ENCODE results near the gene PHF14.

PHF14 gene

DNA sequence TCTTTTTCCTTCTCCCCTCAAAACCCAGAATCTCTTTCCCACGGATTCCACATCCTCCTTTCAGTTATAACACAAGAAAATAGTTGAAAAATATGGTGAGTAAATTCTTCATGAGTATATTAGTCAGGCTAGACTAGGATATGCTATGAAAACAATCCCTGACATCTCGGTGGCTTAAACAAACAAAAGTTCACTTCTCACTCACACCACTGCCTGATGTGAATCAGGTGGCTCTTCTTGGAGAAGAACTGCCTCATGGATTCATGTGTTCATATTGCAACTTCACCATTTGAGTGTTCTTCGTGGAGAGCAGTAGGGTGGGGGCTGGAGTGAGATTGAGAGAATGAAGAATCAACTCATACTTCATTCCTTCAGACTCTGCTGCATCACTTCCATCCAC lies 204.1 kb downstream of the PHF14 start:
- Histone ChIP-seq H3K4me1 (no peaks in the 10 kb centered on the region), H3K27me3 (ENCODE audit: low read depth) (no peaks in the 10 kb centered on the region), H3K4me3 (no peak overlapping the region), H3K9me3 (no peaks in the 10 kb centered on the region), H3K36me3 (replicated peaks) (no peaks in the 10 kb centered on the region)
- in situ Hi-C loops (cut with MboI; ENCODE audit: low sequenced_read_pairs), result no loop called here
- DNase-seq (ENCODE audit: low spot score in 2 of 2), result no peak

DNA sequence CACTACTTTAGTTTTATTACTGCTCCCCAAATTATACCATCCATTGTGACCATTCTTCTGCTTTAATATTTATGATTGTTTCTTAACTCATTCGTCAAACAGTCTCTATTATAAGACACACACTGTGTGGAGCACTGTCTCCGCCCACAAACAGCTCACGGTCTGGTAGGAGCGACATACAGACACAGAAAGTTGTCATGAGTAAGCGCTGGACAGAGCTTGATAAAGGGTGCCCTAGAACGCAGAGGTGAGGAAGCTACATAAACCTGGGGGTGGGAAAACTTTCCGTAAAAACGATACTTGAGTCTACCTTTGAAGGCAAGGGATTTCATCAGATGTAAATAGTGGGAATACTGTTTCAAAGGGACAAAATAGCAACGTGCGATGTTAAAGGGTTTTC lies 207.9 kb downstream of the PHF14 start:
- no peak for DNase-seq (ENCODE audit: low spot score in 2 of 2)
- Histone ChIP-seq H3K9me3 (0 out of 2 replicates have a peak, but pooled peaks cover 2% of the 10 kb centered on the region), H3K4me1 (no peaks in the 10 kb centered on the region; the same call in 1 of the 2 replicates), H3K4me3 (no peak overlapping the region), H3K27me3 (ENCODE audit: low read depth) (no peaks in the 10 kb centered on the region), H3K36me3 (replicated peaks) (no peaks in the 10 kb centered on the region)
- in situ Hi-C loops (cut with MboI; ENCODE audit: low sequenced_read_pairs), result no loop called here

GRCh38 chr7:11182736-11183135 lies 209.1 kb downstream of the PHF14 start:
- H3K9me3 ChIP-seq, result 0 out of 2 replicates have a peak, but pooled peaks cover 2% of the 10 kb centered on the region
- H3K4me1 ChIP-seq, result no peaks in the 10 kb centered on the region; the same call in 1 of the 2 replicates
- H3K36me3 ChIP-seq (replicated peaks), result no peaks in the 10 kb centered on the region
- in situ Hi-C loops (cut with MboI; ENCODE audit: low sequenced_read_pairs), result no loop called here
- H3K27me3 ChIP-seq (ENCODE audit: low read depth), result no peaks in the 10 kb centered on the region
- no peak for DNase-seq (ENCODE audit: low spot score in 2 of 2)
- H3K4me3 ChIP-seq, result no peak overlapping the region

GRCh38 chr7:11185179-11185815 lies 211.6 kb downstream of the PHF14 start:
- Histone ChIP-seq H3K4me1 (no peaks in the 10 kb centered on the region; the same call in 1 of the 2 replicates), H3K9me3 (0 out of 2 replicates have a peak, but pooled peaks cover 2% of the 10 kb centered on the region), H3K36me3 (replicated peaks) (no peaks in the 10 kb centered on the region), H3K27me3 (ENCODE audit: low read depth) (no peaks in the 10 kb centered on the region), H3K4me3 (no peak overlapping the region)
- in situ Hi-C loops (cut with MboI; ENCODE audit: low sequenced_read_pairs), result no loop called here
- DNase-seq (ENCODE audit: low spot score in 2 of 2), result peak in 1 of 2 experiments; percentile 20

GRCh38 chr7:11188529-11189310 lies 215.0 kb downstream of the PHF14 start:
- Histone ChIP-seq H3K36me3 (replicated peaks) (no peaks in the 10 kb centered on the region), H3K27me3 (ENCODE audit: low read depth) (no peaks in the 10 kb centered on the region), H3K9me3 (0 out of 2 replicates have a peak, but pooled peaks cover 2% of the 10 kb centered on the region), H3K4me3 (no peak overlapping the region), H3K4me1 (peaks cover 13% of the 10 kb centered on the region)
- DNase-seq (ENCODE audit: low spot score in 2 of 2), result no peak
- in situ Hi-C loops (cut with MboI; ENCODE audit: low sequenced_read_pairs), result no loop called here

DNA sequence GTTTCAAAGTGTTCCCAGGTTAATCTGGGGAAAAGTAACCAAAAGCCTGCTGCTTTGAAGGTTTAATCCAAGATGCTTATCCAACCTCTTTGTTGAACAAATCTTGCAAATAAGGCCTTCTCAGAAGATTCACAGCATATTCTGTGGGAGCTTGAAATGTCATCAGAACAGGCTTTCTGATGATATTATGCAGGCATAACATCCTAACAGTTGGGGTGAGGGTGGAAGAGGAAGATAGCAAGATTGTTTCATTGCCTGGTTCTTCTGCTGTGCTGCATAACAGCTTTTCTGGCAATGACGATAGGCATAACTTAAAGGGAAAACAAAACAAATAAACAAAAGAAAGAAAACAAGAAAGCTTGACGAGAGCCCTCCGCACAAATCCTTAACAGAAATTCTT lies 217.4 kb downstream of the PHF14 start:
- Histone ChIP-seq H3K27me3 (ENCODE audit: low read depth) (no peaks in the 10 kb centered on the region), H3K36me3 (replicated peaks) (no peaks in the 10 kb centered on the region), H3K9me3 (no peaks in the 10 kb centered on the region), H3K4me3 (no peak overlapping the region), H3K4me1 (peaks cover 29% of the 10 kb centered on the region)
- DNase-seq (ENCODE audit: low spot score in 2 of 2), result no peak
- in situ Hi-C loops (cut with MboI; ENCODE audit: low sequenced_read_pairs), result no loop called here

DNA sequence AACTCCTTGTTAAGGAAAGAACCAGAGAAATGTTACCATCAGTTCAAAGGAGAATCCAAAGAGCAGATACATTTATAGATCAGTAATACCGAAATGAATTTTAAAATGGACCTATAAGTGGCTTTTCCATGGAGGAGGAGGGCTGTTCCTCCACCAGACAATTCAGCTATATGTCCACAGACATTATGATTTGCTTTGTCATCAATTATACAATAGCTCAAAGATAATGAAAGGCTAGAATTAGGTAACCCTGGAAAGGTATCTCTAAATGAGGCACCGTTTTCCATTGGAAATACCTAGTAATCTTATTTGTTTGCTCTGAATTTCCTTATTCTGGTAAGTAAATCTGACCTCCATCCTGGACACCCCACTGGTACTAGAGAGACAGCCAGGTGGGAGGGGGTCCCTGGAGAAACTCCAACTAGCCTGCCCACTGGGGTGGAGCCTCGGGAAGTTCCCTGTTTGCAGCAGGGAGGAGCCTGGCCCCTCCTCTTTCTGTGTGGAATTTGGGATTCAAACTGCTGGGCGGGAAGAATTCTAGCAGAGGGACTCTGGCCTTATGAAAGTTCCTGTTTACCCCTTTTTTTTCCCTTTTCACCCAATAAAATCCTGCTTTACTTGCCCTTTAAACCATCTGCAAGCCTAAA lies 218.0 kb downstream of the PHF14 start:
- Histone ChIP-seq H3K36me3 (replicated peaks) (no peaks in the 10 kb centered on the region), H3K9me3 (no peaks in the 10 kb centered on the region), H3K4me1 (peaks cover 29% of the 10 kb centered on the region), H3K27me3 (ENCODE audit: low read depth) (no peaks in the 10 kb centered on the region), H3K4me3 (no peak overlapping the region)
- in situ Hi-C loops (cut with MboI; ENCODE audit: low sequenced_read_pairs), result no loop called here
- peak in 1 of 2 experiments; percentile 39 for DNase-seq (ENCODE audit: low spot score in 2 of 2)

GRCh38 chr7:11192506-11192905 lies 218.8 kb downstream of the PHF14 start:
- no peak for DNase-seq (ENCODE audit: low spot score in 2 of 2)
- H3K36me3 ChIP-seq (replicated peaks), result no peaks in the 10 kb centered on the region
- no peaks in the 10 kb centered on the region for H3K27me3 ChIP-seq (ENCODE audit: low read depth)
- H3K4me3 ChIP-seq, result no peak overlapping the region
- in situ Hi-C loops (cut with MboI; ENCODE audit: low sequenced_read_pairs), result no loop called here
- H3K4me1 ChIP-seq, result peaks cover 29% of the 10 kb centered on the region
- no peaks in the 10 kb centered on the region for H3K9me3 ChIP-seq

DNA sequence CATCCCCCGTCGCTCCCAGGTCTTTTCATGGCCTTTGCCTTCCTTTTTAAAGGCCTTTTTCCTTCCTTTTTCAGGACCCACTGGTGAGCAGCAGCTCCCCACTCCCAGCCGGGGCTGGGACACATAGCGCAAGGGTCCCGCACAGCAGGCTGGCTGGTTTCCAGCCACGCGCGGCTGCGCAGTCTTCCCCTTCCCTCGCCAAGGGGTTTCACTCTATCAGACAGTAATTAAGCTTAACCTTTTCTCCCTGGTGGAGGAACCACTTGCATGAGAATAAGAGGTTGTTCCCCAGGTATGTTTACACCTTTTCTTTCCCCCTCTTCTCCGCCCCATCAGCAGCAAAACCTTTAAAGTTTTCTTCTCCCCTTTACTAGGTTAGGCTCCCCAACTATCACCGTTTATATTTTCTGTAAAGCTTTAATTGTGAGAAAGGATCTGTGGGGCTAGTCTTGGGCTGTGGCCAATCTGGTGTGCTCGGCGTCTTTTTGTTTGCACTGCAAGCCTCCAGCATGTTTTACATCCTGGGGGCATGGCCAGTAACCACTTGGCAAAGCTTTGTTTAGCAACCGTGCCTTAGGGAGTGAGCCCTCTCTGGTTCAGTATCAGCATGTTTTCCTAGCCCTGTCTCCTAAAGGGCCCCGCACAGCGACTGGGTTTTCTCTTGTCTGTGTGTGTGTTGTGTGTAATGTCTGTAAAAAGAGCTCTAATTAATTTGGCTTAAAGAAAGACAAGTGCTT lies 219.6 kb downstream of the PHF14 start:
- Histone ChIP-seq H3K36me3 (replicated peaks) (no peaks in the 10 kb centered on the region), H3K9me3 (no peaks in the 10 kb centered on the region), H3K4me3 (no peak overlapping the region), H3K4me1 (peaks cover 29% of the 10 kb centered on the region), H3K27me3 (ENCODE audit: low read depth) (no peaks in the 10 kb centered on the region)
- in situ Hi-C loops (cut with MboI; ENCODE audit: low sequenced_read_pairs), result no loop called here
- DNase-seq (ENCODE audit: low spot score in 2 of 2), result peak in 1 of 2 experiments; percentile 55

- Histone ChIP-seq H3K27me3 (ENCODE audit: low read depth) (no peaks in the 10 kb centered on the region), H3K4me3 (no peak overlapping the region), H3K36me3 (replicated peaks) (no peaks in the 10 kb centered on the region), H3K4me1 (peaks cover 30% of the 10 kb centered on the region), H3K9me3 (no peaks in the 10 kb centered on the region)
- in situ Hi-C loops (cut with MboI; ENCODE audit: low sequenced_read_pairs), result no loop called here
- no peak for DNase-seq (ENCODE audit: low spot score in 2 of 2)
These were observed 220.2 kb downstream of the PHF14 start for GRCh38 chr7:11193888-11194287.

DNA sequence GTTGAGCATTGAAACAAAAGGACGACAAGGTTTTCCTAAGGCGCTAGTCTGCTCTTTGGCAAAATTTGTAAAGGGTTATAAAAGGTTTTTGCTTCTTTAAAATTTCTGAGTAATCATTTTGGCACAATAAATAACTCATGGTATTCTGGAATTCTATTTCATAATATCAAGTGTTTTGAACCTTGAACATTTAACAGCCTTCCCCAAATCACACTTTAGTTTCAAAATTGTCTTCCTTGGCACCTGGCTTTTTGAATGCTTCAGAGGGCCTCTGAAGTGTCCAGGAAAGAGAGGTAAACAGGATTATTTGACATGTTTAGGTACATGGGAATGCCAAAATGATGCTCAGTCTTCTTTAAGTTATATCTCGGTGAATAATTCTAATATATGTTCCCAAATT lies 220.8 kb downstream of the PHF14 start:
- Histone ChIP-seq H3K27me3 (ENCODE audit: low read depth) (no peaks in the 10 kb centered on the region), H3K36me3 (replicated peaks) (no peaks in the 10 kb centered on the region), H3K4me3 (no peak overlapping the region), H3K9me3 (no peaks in the 10 kb centered on the region), H3K4me1 (peaks cover 36% of the 10 kb centered on the region)
- DNase-seq (ENCODE audit: low spot score in 2 of 2), result no peak
- in situ Hi-C loops (cut with MboI; ENCODE audit: low sequenced_read_pairs), result no loop called here

- Histone ChIP-seq H3K36me3 (replicated peaks) (no peaks in the 10 kb centered on the region), H3K4me3 (no peak overlapping the region), H3K9me3 (no peaks in the 10 kb centered on the region), H3K27me3 (ENCODE audit: low read depth) (no peaks in the 10 kb centered on the region), H3K4me1 (peaks cover 37% of the 10 kb centered on the region)
- in situ Hi-C loops (cut with MboI; ENCODE audit: low sequenced_read_pairs), result no loop called here
- DNase-seq (ENCODE audit: low spot score in 2 of 2), result peak in 1 of 2 experiments; percentile 40
These were observed 221.8 kb downstream of the PHF14 start for GRCh38 chr7:11195502-11195901.

- Histone ChIP-seq H3K4me1 (peaks cover 31% of the 10 kb centered on the region), H3K27me3 (ENCODE audit: low read depth) (no peaks in the 10 kb centered on the region), H3K36me3 (replicated peaks) (no peaks in the 10 kb centered on the region), H3K4me3 (no peak overlapping the region), H3K9me3 (no peaks in the 10 kb centered on the region)
- in situ Hi-C loops (cut with MboI; ENCODE audit: low sequenced_read_pairs), result no loop called here
- no peak for DNase-seq (ENCODE audit: low spot score in 2 of 2)
These were observed 222.5 kb downstream of the PHF14 start for GRCh38 chr7:11196143-11196542.

Measured in HAP-1 (cell line).